Head of caudate nucleus (tissue), 42 donors: ENCODE data around the gene SCN4A.
A peak's percentile ranks its signal among the peaks of the same experiment; 100 is the strongest.

Source experiments
- DNase-seq, 42 donors: peaks; one replicate each; pipeline versions ENCODE4 v3.0.0 to v3.0.0-alpha.2; 2020 to 2021; ENCODE audit warnings: mixed read lengths in 7 of 42
- intact Hi-C: fragments of 100-400 bp; cut with DNase I; formaldehyde crosslinking; loops from one replicate; pipeline ENCODE4 v1.15.0; 2022

The SCN4A gene

DNA sequence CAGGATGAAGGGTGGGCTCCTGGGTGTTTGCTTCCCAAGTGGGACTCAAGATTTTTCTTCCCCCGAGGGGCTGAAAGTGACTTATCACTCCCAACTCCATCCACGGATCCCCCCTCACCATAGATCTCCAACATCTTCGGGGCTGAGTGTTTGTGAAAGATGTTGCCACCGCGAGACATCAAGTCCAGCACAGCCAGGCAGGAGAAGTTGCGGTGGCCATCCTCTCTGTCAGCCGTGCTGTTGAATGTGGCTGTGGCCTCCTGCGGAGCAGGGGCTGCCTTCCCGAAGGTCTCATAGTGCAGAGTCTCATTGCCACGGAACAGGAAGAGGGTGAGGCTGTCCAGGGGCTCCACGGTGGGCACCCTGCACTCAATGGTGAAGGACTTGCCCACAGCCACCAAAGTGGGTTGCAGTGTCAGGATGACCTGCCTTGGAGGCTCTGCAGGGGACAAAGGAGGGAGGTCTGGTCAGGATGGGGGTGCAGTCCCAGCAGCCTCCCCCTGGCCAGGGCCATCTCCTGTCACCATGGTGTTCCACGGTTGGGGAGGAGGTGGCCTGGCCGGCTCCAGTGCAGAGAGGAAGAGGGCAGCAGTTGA is 30.9 kb upstream of the SCN4A start:
- intact Hi-C loops, result no loop called here
- peak in 3 of 42 donors; percentile 6 to 30 (median 9) for DNase-seq

DNA sequence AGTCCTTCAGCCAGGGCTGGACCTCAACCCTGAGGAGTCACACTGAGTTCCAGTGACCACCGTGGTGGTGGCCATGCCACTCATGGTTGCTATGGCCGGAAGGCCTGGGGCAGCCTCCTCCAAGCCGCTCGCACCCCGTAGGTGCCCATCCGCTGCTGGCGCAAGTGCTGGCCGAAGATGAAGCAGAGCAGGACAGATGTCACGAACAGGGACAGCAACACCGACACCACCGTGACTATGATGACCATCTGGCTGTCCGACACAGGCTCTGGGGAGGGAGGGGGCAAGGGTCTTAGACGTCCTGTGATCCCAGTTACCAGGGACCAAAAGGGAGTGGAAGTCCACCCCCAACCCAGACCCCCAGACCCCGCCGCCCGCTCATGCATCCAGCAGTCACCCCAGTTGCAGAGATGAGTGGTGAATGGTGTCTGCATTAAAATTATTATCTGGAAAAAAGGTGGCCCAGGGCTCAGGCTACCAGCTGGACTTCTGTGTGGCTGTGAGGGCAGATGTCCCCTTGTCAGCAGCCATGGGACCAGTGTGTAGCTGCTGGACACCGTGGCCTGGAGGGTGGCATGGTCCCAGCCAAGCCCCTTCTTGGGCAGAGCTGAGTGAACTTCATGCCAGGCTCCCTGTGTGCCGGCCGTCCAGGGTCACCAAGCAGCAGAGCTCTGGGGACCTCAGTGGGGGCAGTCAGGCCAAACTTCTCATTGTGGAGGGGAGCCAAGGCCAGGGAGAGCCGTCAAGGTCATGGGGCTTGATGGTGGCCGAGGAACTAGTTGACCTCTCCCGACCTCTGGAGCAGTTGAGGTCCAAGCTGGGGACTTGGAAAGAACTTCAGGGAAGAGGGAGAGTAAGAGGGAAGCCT is 30.2 kb upstream of the SCN4A start:
- intact Hi-C loops, result no loop called here
- peak in 4 of 42 donors; percentile 7 to 33 (median 12) for DNase-seq

DNA sequence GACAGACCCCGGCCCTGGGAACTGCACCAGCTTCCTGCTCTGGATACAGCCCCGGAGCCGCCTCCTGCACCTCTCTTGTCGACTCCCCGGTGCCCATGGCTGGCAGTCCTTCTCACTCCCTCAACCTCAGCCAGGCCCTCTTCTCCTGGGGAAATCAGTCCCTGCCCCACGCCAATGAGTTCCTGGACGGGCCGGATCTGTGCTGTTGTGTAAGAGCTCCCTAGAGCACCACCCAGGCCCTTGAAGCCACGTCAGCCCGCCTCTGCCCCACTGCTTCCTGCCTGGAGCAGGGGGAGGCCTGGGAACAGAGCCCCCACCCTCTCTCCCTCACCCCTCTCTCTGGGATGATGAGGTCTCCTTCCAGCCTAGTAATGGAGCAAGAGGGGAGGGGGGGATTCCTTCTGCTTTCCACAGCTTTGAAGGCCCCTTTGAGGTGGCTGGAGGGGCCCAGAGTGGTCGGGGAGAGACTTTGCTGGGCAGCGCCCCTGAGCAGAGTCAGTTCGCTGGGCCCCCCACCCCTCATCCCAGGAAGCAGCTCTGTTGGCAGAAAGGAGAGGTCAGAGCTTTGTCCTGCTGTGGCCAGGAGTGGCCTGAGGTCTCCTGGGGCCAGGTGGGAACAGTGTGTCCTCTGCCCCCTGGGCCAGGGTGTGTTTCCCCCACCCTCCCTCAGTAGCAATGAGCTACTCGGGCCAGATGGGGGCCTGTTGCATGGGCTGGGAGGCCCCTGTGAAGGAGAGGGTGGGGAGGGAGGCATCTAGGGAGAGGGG is 29.2 kb upstream of the SCN4A start:
- intact Hi-C loops, result no loop called here
- peak in 4 of 42 donors; percentile 5 to 34 (median 16) for DNase-seq

DNA sequence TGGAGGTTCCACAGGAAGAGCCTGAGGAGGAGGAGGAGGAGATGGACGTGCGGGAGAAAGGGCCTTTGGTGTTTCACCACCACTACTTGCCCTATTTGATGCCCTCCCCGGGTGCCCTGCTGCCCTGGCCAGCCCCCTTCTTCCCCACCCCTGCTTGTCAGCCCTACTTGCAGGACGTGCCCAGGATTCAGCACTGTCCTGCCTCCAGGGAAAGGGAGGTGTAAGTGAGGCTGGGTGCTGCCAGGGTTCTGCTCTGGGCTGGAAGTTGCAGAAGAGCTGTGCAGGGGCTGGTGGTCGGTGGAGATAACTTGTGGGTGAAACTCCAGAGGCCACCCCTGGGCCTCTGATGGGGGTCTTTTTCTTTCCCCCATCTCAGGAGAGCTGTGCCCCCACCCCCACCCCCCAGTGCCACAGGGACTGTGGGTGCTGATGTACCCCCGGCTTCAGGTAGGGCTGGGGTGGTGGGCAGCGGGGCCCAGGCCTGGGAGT is 28.4 kb upstream of the SCN4A start:
- peak in 3 of 42 donors; percentile 1 to 7 (median 6) for DNase-seq
- intact Hi-C loops, result no loop called here

DNA sequence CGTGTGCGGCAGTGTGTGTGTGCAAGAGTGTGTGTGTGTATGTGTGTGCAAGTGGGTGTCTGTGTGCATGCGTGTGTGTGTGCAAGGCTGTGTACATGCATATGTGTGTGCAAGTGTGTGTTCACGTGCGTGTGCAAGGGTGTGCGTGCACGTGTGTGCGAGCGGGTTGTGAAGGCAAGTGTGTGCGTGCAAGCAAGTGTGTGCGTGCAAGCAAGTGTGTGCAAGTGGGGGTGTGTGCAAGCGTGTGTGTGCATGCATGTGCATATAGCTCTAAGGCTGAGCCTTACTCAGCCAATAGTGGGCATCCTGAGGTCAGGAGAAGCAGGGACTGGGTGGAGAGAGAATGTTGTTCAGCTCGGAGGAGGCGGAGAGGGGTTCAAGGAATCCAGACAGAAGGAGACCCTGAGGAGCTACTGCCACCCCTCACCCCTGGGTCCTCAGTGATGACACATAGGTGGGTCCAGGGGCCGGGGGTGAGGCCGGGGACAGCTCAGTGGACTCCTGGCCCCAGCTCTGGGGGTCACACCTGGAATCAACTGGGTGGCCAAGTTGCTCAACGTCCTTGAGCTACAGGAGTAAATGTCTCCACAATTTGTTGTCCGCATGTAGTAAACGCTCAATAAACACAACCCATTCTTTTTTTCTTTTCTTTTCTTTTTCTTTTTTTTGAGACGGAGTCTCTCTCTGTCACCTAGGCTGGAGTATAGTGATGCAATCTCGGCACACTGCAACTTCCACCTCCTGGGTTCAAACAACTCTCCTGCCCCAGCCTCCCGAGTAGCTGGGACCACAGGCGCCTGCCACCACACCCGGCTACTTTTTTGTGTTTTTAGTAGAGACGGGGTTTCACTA is 27.2 kb upstream of the SCN4A start:
- intact Hi-C loops, result no loop called here

DNA sequence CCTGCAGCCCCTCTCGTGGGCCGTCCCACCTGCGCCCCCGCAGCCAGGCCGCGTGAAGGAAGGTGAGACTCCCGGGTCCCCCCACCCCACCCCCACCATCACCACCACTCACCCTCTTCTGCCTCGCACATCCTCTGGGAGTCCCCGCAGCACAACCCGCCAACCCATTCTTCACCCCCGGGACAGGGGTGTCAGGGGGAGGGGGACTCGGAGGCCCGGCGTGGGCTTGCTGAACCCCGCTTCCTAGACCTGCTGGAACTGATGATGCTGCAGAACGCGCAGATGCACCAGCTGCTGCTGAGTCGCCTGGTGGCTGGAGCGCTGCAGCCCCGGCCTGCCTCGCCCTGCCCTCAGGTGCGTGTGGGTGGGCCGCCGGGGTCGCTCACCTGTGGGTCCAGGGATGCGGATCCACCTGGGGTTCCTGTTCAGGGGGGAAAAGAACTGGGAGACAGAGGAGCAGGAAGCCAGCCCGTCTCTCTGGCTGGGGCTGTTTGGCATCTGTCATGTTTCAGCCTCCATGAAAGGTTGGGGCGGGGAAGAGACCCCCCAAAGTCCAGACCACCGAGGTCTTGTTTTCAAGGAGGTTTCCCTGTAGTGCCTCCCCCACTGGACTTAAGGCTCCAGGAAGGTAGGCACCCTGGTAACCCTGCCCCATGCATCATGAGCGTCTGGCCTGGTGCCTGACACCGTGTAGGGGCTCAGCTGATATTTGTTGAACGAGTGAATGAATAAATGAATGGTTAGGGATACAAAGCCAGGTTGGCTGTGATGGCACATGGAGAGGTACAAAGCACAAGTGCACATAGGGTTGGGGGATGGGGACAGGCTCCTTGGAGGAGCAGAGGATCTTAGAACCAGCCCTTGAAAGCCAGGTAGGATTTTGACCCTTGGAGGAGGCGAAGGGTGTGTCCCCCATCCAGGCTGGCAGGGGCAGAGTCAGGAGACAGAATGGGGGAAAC is 26.3 kb upstream of the SCN4A start:
- intact Hi-C loops, result no loop called here
- peak in 9 of 42 donors; percentile 8 to 37 (median 24) for DNase-seq

More for the DNA sequence above, 27.2 kb upstream of the SCN4A start:
- DNase-seq, result peak in 3 of 42 donors; percentile 4 to 17 (median 8)

DNA sequence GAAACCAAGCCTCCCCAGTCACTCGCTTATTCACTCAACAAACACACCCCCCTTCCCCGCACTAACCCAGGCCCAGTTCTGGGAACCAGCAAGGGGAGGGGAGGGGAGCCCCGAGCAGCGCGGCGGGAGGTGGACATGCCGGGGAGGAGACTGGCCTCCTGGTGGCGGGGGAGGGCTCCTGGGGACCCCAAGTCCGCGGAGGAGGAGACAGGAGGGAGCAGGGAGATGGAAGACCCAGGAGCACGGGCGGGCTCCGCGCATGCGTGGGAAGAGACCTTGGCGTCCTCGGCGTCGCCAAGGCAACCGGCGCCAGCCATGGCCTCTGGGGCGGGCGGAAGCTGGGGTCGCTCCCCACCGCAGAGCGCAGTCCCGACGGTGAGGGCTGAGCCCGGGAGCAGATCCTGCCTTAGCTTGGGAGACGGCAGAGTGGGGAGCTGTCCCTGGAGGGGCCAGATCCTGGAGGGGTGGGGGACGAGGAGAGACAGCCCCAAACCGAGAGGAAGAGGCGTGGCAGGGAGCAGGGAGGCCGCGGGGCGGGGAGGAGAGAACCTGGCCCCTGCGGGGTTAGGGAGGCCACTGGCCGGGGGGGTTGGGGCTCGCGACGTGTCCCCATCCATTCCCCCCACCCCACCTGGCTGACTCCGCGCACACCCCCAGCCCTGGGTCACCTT is 25.5 kb upstream of the SCN4A start, which contains the start of gene PRR29:
PRR29 (plus strand) TSS at position 302 of the 671 bp plus-strand sequence; CDS start at position 316, 14 bp downstream.
- DNase-seq, result peak in 41 of 42 donors; percentile 28 to 82 (median 66)
- intact Hi-C loops, result no loop called here

DNA sequence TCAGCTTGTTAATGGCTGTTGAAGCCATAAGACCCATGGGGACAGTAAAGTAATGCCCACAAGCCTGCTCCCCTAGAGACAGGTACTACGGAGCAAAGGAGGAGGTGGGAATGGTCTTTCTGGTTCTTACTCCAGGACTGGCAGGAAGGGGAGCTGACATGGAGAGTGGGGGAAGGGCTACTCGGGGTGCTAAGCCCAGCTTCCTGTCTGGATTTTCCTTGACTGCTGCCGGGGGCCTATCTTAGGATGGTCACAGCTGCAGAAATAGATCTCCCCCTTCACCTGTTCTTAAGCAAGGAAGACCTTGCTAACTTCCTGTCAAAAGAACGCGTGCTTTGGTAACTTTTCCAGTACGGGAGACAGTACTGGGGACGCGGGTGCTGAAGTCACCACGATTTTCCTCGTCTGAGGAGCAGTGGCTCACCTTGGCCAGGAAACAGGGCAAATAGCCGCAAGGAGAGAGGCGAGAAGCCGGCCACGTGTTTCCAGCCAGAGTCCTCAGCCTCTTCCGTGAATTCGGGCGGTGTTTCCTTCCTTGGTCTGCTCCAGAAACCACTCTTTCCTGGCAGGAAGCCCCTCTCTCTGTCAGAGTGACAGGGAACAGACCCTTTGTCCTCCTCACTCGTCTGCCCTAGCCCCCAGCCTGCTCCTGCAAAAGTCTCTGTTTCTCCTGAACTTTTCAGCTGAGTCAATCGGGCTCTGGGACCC is 24.8 kb upstream of the SCN4A start:
- DNase-seq, result peak in 8 of 42 donors; percentile 2 to 42 (median 8)
- intact Hi-C loops, result no loop called here

DNA sequence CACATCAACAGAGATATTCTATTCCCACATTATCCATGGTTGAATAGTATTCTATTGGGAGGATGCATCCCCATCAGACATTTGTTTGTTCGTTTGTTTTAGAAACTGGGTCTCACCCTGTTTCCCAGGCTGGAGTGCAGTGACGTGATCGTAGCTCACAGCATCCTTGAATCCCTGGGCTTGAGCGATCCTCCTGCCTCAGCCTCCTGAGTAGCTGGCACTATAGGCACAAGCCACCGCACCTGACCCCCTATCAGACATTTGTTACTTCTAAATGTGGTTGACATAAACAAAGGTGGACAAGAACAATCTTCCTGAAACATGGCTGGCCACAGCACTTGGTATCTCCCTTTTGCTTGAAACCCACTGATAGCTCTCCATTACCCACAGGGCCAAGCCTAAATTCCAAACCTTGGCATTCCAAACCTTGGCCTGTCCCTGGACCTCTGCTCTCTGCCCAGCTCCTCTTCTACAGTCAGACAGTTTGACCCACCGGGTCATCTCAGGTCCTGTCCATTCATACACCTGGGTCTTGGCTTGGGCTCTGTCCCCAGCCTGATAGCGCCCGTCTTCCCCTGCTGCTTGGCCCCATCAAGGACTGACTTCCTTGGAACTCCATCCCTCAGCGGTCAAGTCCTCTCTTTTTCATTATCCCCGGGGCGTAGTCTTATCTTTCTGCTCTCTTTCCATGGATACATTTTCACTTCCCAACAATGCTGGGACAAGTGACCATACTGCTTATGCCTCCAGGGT is 23.9 kb upstream of the SCN4A start:
- peak in 7 of 42 donors; percentile 3 to 10 (median 6) for DNase-seq
- intact Hi-C loops, result no loop called here

DNA sequence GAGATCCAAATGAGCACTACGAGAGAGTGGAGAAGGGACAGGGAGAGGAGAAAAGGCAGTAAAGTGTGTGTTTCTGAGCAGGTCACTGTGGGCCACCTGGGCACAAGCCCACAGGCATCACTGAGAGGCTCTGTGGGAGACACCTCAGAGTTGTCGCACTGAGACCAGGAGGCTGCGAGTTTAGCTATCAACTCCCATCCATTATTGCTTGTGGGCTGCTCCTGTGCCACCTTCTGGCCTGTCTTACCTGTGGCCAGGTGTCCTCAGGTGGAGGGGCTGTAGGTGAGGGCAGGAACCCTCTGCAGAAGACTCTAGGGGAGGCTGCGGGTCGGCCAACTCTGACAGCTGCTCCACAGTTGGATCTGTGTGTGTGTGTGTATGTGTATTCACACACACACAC is 22.9 kb upstream of the SCN4A start:
- intact Hi-C loops, result no loop called here
- peak in 4 of 42 donors; percentile 2 to 9 (median 6) for DNase-seq

DNA sequence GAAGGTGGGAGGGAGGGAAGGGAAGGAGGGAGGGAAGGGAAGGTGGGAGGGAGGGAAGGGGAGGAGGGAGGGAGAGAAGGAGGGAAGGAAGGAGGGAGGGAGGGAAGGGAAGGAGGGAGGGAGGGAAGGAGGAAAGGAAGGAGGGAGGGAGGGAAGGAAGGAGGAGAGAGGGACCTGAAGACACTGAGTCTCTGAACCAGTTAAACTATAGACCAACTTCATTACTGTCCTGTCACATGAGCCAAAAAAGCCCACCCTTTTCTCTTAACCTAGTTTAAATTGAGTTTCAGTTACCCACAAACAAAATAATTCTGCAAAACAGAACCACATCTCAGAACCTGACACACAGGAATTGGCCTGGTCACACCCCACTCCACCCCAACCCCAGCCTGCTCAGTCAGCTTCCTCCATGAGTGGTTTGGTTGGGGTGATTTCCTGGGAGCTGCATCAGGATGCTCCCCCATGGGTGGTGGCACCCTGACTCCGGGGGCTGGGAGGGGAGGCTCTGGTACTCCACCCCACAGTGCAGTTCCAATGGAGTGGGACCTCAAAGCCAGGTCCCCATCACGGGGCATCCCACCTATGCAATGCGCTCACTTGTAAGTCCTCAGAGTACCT is 20.8 kb upstream of the SCN4A start:
- peak in 9 of 42 donors; percentile 4 to 26 (median 8) for DNase-seq
- intact Hi-C loops, result no loop called here

DNA sequence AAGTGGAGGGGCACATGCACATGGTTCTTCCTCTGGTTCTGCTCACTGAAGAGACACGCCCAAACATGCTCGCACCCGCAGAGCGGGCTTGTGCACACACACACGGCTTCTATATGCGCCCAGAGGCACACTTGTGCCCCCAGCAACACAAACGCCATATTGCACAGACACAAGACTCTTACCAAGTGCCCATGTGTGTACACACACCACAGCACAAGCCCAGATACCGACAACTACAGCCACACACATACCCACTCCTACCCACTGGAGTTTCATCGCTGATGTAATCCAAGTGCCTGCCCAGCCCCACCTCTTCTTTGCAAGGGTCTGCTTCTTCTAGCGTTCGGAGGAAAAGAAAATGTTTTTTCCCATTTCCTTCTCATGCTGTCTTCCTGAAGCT is 18.9 kb upstream of the SCN4A start:
- intact Hi-C loops, result no loop called here
- DNase-seq, result peak in 1 of 42 donors; percentile 5

DNA sequence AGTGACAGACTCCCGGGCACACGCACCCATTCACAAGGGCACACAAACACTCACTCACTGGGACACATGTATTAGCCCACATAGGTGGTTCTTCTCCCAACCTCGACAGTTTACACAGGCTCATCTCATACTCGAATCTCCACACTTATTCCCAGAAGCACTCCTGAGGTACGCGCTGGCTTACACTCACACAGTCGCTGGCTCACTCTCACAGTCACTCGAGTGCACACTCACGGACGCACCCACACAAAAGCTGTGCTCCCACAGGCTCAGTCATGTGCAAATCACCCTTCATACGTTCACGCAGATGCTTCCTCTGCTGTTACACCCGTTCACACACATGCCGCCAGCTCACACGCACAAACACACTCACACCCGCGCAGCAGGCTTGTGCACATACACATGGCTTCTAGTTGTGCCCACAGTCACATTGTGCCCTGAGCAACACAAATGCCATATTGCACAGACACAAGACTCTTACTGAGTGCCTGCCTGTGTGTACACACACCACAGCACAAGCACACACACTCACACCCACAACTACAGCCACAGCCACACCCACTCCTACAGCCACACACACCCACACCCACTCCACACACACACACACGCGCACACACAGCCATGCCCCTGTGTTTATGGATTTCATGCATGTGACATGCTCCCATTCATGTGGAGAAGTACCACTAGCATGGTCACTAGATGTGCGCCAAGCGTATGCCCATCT is 17.1 kb upstream of the SCN4A start:
- DNase-seq, result no peak
- intact Hi-C loops, result no loop called here
